BLaER1 (cell line): Measurements from ENCODE around the gene CDKN1B.
A peak's percentile ranks its signal among the peaks of the same experiment; 100 is the strongest.

ENCODE experiments used
- H3K27ac ChIP-seq: shearing (Covaris generic); formaldehyde crosslinking; 2 replicates; pipeline ENCODE4 v1.8.1; 2022
- H3K27me3 ChIP-seq: shearing (Covaris generic); formaldehyde crosslinking; 2 replicates; pipeline ENCODE4 v1.8.1; 2022
- H3K36me3 ChIP-seq: shearing (Covaris generic); formaldehyde crosslinking; 2 replicates; pipeline ENCODE4 v1.8.1; 2022
- H3K4me1 ChIP-seq: shearing (Covaris generic); formaldehyde crosslinking; 2 replicates; pipeline ENCODE4 v1.8.1; 2022
- H3K4me2 ChIP-seq: shearing (Covaris generic); formaldehyde crosslinking; 2 replicates; pipeline ENCODE4 v1.8.1; 2022
- H3K4me3 ChIP-seq: shearing (Covaris generic); formaldehyde crosslinking; 2 replicates; pipeline ENCODE4 v1.8.1; 2022
- H3K9ac ChIP-seq: shearing (Covaris generic); formaldehyde crosslinking; 2 replicates; pipeline ENCODE4 v1.8.1; 2022
- H3K9me3 ChIP-seq: shearing (Covaris generic); formaldehyde crosslinking; 2 replicates; pipeline ENCODE4 v1.8.1; 2022
- H4K20me1 ChIP-seq: shearing (Covaris generic); formaldehyde crosslinking; 2 replicates; pipeline ENCODE4 v1.8.1; 2022
- Cebpa-rat ChIP-seq: shearing (Covaris generic); IDR thresholded peaks from 2 replicates; pipeline ENCODE4 v1.8.1; 2022

CDKN1B gene

DNA sequence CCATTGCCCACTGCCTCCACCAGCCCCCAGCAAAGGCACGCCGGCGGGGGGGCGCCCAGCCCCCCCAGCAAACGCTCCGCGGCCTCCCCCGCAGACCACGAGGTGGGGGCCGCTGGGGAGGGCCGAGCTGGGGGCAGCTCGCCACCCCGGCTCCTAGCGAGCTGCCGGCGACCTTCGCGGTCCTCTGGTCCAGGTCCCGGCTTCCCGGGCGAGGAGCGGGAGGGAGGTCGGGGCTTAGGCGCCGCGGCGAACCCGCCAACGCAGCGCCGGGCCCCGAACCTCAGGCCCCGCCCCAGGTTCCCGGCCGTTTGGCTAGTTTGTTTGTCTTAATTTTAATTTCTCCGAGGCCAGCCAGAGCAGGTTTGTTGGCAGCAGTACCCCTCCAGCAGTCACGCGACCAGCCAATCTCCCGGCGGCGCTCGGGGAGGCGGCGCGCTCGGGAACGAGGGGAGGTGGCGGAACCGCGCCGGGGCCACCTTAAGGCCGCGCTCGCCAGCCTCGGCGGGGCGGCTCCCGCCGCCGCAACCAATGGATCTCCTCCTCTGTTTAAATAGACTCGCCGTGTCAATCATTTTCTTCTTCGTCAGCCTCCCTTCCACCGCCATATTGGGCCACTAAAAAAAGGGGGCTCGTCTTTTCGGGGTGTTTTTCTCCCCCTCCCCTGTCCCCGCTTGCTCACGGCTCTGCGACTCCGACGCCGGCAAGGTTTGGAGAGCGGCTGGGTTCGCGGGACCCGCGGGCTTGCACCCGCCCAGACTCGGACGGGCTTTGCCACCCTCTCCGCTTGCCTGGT lies at the start of gene CDKN1B:
CDKN1B (plus strand) TSS at position 576 of the 793 bp plus-strand sequence. CDS start 472 bp downstream, outside the sequence.
- H3K4me3 ChIP-seq: peak within 1 kb of the TSS; percentile 96
- no peaks in the 10 kb centered on the region for H3K27me3 ChIP-seq
- H3K9ac ChIP-seq: peak within 1 kb of the TSS; percentile 100
- TF ChIP-seq Cebpa-rat: no peak
- peak within 1 kb of the TSS; percentile 95 for H3K4me2 ChIP-seq
- no peaks in the 10 kb centered on the region for H3K9me3 ChIP-seq
- H4K20me1 ChIP-seq: peaks cover 33% of the 10 kb centered on the region
- peaks cover 45% of the 10 kb centered on the region for H3K4me1 ChIP-seq
- peak within 1 kb of the TSS; percentile 100 for H3K27ac ChIP-seq
- peaks cover 34% of the 10 kb centered on the region for H3K36me3 ChIP-seq

DNA sequence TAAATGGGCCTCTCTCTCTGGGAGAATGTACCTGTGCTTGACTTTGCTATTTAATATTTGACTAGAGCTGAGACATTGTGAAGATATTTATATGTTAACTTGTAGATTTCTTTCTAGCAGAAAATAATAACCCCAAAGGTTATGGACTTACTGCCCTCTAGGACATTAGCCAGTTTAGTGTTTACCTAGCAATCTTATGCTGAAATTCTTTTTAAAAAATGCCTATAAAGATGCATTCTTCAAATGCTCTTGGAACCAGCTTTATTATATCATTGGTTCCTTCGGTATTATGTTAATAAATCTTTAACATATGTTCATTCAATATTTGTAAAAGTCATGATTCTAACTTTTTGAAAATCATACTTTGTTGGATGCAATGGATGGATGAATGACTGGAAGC lies 49.2 kb upstream of the CDKN1B start:
- Histone ChIP-seq H3K27ac (no peak overlapping the region), H3K9ac (no peak overlapping the region), H3K27me3 (no peaks in the 10 kb centered on the region), H3K9me3 (no peaks in the 10 kb centered on the region), H3K4me2 (no peak overlapping the region), H3K4me1 (no peaks in the 10 kb centered on the region), H3K4me3 (no peak overlapping the region), H3K36me3 (no peaks in the 10 kb centered on the region), H4K20me1 (no peaks in the 10 kb centered on the region)
- no peak for TF ChIP-seq Cebpa-rat

DNA sequence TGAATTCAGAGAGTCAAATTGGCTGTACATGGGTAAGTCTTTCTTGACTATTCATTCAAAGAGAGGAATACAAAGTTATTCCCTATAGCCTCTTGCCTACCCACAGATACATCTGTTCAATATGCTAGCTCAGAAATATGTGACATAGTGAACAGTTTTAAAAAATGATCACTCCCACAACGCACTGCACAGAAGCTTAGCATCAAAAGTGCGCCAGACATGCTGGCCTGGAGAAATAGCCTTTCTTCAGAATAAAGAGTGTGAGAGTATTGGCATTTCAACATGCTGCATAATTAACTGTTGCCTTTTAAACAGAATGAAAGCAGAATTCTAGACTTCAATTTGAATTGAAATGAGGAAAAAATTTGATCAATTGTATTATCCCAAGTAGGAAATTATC lies 48.1 kb upstream of the CDKN1B start:
- Histone ChIP-seq H3K27me3 (no peaks in the 10 kb centered on the region), H3K4me3 (no peak overlapping the region), H3K9ac (no peak overlapping the region), H3K36me3 (no peaks in the 10 kb centered on the region), H3K4me2 (no peak overlapping the region), H4K20me1 (no peaks in the 10 kb centered on the region), H3K4me1 (no peaks in the 10 kb centered on the region), H3K9me3 (no peaks in the 10 kb centered on the region), H3K27ac (no peak overlapping the region)
- TF ChIP-seq Cebpa-rat: no peak

DNA sequence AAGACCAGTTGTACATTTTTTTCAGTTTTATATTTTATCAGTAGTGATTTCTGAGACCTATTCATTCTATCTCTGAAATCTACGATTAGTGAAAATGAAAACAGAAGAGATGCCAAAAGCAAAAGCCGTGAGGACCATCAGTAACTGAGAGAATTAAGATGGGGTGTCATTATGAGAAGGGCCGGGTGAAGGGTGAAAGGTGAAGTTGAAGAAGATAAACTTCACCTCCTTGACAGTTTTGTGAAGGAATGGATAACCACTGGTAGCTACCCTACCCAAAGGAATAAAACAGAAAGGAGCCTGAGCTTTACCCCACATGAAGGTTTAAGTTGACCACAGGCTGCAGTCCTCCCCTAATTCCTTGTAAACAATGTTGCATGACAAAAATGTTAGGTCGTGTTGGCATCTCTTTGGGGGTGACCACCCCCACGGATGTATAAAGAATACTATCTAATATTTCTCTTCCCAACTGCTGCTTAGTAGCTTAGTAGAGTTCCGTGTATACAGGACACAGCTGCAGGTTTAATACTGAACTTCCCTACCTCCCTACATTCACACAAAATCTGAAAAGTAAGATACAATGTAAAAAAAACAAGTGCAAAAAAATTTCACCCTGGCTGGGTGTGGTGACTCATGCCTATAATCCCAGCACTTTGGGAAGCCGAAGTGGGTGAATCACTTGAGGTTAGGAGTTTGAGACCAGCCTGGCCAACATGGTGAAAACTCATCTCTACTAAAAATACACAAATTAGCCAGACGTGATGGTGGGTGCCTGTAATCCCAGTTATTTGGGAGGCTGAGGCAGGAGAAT lies 45.1 kb upstream of the CDKN1B start:
- Histone ChIP-seq H3K4me2 (no peak overlapping the region), H3K27ac (no peak overlapping the region), H3K36me3 (no peaks in the 10 kb centered on the region), H3K4me1 (no peaks in the 10 kb centered on the region), H4K20me1 (no peaks in the 10 kb centered on the region), H3K4me3 (no peak overlapping the region), H3K9ac (no peak overlapping the region), H3K27me3 (no peaks in the 10 kb centered on the region), H3K9me3 (no peaks in the 10 kb centered on the region)
- no peak for TF ChIP-seq Cebpa-rat

DNA sequence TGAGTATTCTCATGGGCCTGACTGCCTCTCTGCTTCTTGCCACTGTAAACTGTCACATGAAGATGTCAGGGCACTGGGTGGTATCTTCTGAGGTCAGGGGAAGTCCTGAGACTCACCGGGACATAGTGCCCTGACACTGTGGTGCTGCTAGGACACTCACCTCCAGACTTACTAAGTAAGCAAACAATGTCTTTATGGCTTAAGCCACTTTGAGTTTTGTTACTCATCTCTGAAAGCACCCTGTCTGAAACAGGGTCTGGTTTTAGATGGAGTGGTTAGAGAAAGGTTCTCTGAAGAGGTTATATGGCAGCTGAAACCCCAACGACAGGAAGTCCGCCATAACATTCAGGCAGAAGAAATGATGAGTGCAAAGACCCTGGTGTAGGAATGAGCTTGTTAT lies 43.9 kb upstream of the CDKN1B start:
- H3K27me3 ChIP-seq: no peaks in the 10 kb centered on the region
- no peaks in the 10 kb centered on the region for H3K36me3 ChIP-seq
- no peak overlapping the region for H3K27ac ChIP-seq
- no peak for TF ChIP-seq Cebpa-rat
- no peak overlapping the region for H3K4me3 ChIP-seq
- H4K20me1 ChIP-seq: no peaks in the 10 kb centered on the region
- H3K4me1 ChIP-seq: no peaks in the 10 kb centered on the region
- no peaks in the 10 kb centered on the region for H3K9me3 ChIP-seq
- no peak overlapping the region for H3K4me2 ChIP-seq
- no peak overlapping the region for H3K9ac ChIP-seq

DNA sequence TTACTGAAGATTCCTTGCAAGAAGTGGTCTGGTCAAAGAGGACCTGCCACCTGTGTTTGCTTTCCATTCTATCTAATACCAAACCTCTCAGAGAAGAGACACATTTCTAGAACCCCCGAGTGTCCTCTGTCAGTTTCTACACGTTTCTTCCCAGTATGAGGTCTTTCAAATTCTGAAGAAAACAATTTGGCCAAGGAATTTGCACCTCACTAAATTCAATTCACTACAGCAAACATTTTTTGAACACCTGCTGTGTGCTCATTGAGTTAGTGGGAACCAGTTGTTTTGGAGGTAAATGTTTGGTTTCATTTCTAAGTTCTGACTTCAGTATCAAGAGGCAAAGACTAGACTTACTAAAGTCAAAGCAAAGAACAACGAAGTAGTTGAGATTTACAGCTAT lies 40.6 kb upstream of the CDKN1B start:
- no peak overlapping the region for H3K4me3 ChIP-seq
- no peaks in the 10 kb centered on the region for H3K27me3 ChIP-seq
- H3K9ac ChIP-seq: no peak overlapping the region
- H3K36me3 ChIP-seq: no peaks in the 10 kb centered on the region
- no peaks in the 10 kb centered on the region for H4K20me1 ChIP-seq
- no peak overlapping the region for H3K27ac ChIP-seq
- H3K9me3 ChIP-seq: no peaks in the 10 kb centered on the region
- no peak overlapping the region for H3K4me2 ChIP-seq
- TF ChIP-seq Cebpa-rat: no peak
- H3K4me1 ChIP-seq: no peaks in the 10 kb centered on the region

DNA sequence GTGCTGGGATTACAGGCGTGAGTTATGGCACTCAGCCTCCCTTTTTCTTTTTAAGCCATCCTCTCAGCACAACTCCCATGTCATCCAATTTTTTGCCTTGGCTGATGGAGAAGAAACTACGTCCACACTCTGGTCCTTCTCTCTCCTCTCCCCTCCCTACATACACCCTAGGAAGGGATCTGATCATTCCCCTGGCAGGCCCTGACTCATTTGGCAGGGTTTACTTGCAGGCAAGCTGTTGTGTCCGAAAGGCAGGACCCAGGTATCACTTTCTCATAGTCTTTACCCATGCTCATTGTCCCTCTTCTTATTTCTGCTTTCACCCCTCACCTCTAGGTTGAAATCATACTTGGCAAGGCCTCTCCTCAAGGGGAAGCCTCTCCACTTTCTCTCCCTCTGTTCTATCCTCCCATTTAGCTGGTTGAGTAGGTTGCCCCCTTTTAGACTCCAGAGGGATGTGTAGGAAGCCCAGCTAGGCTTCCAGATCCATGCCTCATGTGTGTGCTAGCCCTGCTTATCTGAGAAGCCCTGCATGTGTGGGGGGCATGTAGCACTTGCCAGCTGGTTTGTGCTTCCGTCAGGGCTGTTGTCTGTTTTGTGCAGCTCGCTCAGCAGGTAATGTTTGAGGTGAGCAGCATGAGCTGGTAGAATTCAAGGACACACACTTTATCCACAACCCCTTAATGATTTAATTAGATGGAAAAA lies 36.0 kb upstream of the CDKN1B start:
- Histone ChIP-seq H3K27ac (no peak overlapping the region), H3K9me3 (no peaks in the 10 kb centered on the region), H3K4me3 (no peak overlapping the region), H3K36me3 (no peaks in the 10 kb centered on the region), H3K9ac (no peak overlapping the region), H4K20me1 (no peaks in the 10 kb centered on the region), H3K4me2 (no peak overlapping the region), H3K4me1 (no peaks in the 10 kb centered on the region), H3K27me3 (no peaks in the 10 kb centered on the region)
- TF ChIP-seq Cebpa-rat: no peak

DNA sequence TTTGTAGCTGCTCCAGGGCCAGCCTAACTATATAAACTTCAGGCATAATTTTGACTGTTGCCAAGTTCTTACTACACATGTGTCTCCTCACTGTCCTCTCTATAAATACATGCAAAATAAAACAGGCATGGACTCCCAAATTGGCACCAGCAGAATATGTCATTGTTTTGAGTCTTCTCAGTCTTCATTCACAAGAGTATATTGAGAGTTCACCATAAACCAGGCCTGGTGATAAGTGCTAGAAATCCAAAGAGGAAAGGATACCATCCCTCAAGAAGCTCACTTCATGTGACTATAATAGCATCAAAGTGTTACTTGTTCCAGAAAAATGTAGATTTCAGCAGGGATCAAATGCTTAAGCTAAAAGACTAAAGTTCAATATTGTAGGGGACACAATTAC lies 34.9 kb upstream of the CDKN1B start:
- H3K4me2 ChIP-seq: no peak overlapping the region
- H3K9me3 ChIP-seq: no peaks in the 10 kb centered on the region
- no peaks in the 10 kb centered on the region for H3K27me3 ChIP-seq
- no peak for TF ChIP-seq Cebpa-rat
- no peaks in the 10 kb centered on the region for H3K4me1 ChIP-seq
- no peak overlapping the region for H3K27ac ChIP-seq
- no peak overlapping the region for H3K4me3 ChIP-seq
- no peak overlapping the region for H3K9ac ChIP-seq
- no peaks in the 10 kb centered on the region for H3K36me3 ChIP-seq
- no peaks in the 10 kb centered on the region for H4K20me1 ChIP-seq

DNA sequence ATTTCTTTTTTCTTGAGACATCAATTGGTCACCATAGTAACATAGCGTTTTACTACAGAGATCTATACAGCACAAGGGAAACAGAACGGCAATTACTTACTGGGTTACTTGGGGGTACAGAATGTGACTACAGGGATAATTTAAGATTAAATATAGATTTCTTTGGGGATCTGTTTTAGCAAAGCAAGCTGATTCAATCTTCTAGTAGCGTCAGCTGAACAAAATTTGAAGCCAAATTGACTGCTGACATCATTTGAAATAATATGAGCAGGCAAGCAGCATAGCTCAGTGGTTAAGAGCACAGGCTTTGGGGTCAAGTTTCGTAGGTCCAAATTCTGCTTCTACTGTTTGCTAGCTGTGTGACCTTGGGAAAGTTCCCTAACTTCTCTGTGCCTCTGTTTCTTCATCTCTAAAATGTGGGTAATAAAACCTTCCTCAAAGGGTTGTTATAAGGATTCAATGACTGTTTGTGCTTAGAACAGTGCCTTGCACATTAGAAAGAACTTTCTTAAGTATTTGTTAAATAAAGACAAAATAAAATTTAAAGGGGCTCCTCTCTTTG lies 34.0 kb upstream of the CDKN1B start:
- Histone ChIP-seq H3K9ac (no peak overlapping the region), H3K27me3 (no peaks in the 10 kb centered on the region), H4K20me1 (no peaks in the 10 kb centered on the region), H3K4me2 (no peak overlapping the region), H3K9me3 (no peaks in the 10 kb centered on the region), H3K27ac (no peak overlapping the region), H3K4me3 (no peak overlapping the region), H3K36me3 (no peaks in the 10 kb centered on the region), H3K4me1 (no peaks in the 10 kb centered on the region)
- no peak for TF ChIP-seq Cebpa-rat
